Posterior cingulate gyrus (tissue), 11 donors: ENCODE results near the gene C2CD2L.
A peak's percentile ranks its signal among the peaks of the same experiment; 100 is the strongest.
"Not testable (repeated sequence)": the region's sequence is repeated elsewhere in the genome, so short reads cannot be mapped to it uniquely, and the experiment has no call there.

ENCODE experiments used
- DNase-seq, 10 donors: peaks; one replicate each; pipeline versions ENCODE4 v3.0.0 to v3.0.0-alpha.2; 2020 to 2021; ENCODE audit warnings: mixed read lengths in 3 of 10
- intact Hi-C: fragments of 100-400 bp; cut with DNase I; formaldehyde crosslinking; loops from one replicate; pipeline ENCODE4 v1.15.1; 2023

C2CD2L gene

GRCh38 chr11:119092880-119093842 lies 14.0 kb upstream of the C2CD2L start:
- DNase-seq = peak in 1 of 10 donors; percentile 65
- intact Hi-C loops = no loop called here

- DNase-seq = peak in 4 of 10 donors; percentile 26 to 87 (median 84)
- intact Hi-C loops = loop anchor here (2.0 kb wide), 2 partner anchors 37 to 63 kb away; partner anchors contain the start of genes HYOU1 and SLC37A4
These were observed 13.0 kb upstream of the C2CD2L start for GRCh38 chr11:119093942-119094815.

GRCh38 chr11:119094816-119095065 lies 12.4 kb upstream of the C2CD2L start:
- DNase-seq = peak; percentile 66 to 98 (median 83)
- intact Hi-C loops = loop anchor here (2.0 kb wide), 2 partner anchors 38 to 64 kb away; partner anchors contain the start of genes HYOU1 and SLC37A4

GRCh38 chr11:119095066-119095880 lies 11.9 kb upstream of the C2CD2L start:
- peak; percentile 99 to 100 (median 100) for DNase-seq
- intact Hi-C loops = loop anchor here (2.0 kb wide), 2 partner anchors 38 to 64 kb away; partner anchors contain the start of genes HYOU1 and SLC37A4

- intact Hi-C loops = no loop called here
These were observed 7.4 kb upstream of the C2CD2L start for GRCh38 chr11:119099711-119100110.

GRCh38 chr11:119100246-119100970 lies 6.7 kb upstream of the C2CD2L start:
- intact Hi-C loops = no loop called here
- DNase-seq = peak in 1 of 10 donors; percentile 34

More at GRCh38 chr11:119099711-119100110, 7.4 kb upstream of the C2CD2L start:
- no peak for DNase-seq

- DNase-seq = peak in 1 of 10 donors; percentile 85
- intact Hi-C loops = no loop called here
These were observed 6.0 kb upstream of the C2CD2L start for GRCh38 chr11:119100994-119101758.

- peak; percentile 83 to 98 (median 88) for DNase-seq
- intact Hi-C loops = no loop called here
These were observed 5.3 kb upstream of the C2CD2L start, which contains the start of gene DPAGT1 for GRCh38 chr11:119101759-119102423. Gene DPAGT1, minus strand, starts transcription at chr11:119101853. Its CDS starts 198 bp downstream, at chr11:119101655.

GRCh38 chr11:119103161-119103664 lies 3.9 kb upstream of the C2CD2L start:
- DNase-seq = peak in 1 of 10 donors; percentile 25
- intact Hi-C loops = not testable (repeated sequence)

- peak in 1 of 10 donors; percentile 67 for DNase-seq
- intact Hi-C loops = no loop called here
These were observed 3.4 kb upstream of the C2CD2L start for GRCh38 chr11:119103793-119104192.

GRCh38 chr11:119107538-119108145 lies 498 bp downstream of the C2CD2L start:
- intact Hi-C loops = loop anchor here (2.0 kb wide), 1 partner anchor 13 kb away; the partner anchor contains the start of gene HINFP
- peak in 1 of 10 donors; percentile 85 for DNase-seq

GRCh38 chr11:119108146-119108856 lies 1.2 kb downstream of the C2CD2L start:
- intact Hi-C loops = no loop called here
- DNase-seq = peak in 3 of 10 donors; percentile 37 to 92 (median 52)

GRCh38 chr11:119108857-119109221 lies 1.7 kb downstream of the C2CD2L start:
- peak in 1 of 10 donors; percentile 12 for DNase-seq
- intact Hi-C loops = no loop called here

- intact Hi-C loops = loop anchor here (10.0 kb wide), 1 partner anchor 85 kb away; no protein-coding TSS in a partner anchor
- DNase-seq = peak in 1 of 10 donors; percentile 35
These were observed 2.7 kb downstream of the C2CD2L start for GRCh38 chr11:119109843-119110242.

- intact Hi-C loops = loop anchor here (10.0 kb wide), 1 partner anchor 84 kb away; no protein-coding TSS in a partner anchor
- peak in 1 of 10 donors; percentile 65 for DNase-seq
These were observed 3.3 kb downstream of the C2CD2L start for GRCh38 chr11:119110439-119110838.

GRCh38 chr11:119111361-119111925 lies 4.3 kb downstream of the C2CD2L start:
- intact Hi-C loops = loop anchor here (10.0 kb wide), 1 partner anchor 83 kb away; no protein-coding TSS in a partner anchor
- peak in 1 of 10 donors; percentile 33 for DNase-seq
